Suprapubic skin (tissue), 3 donors: ENCODE measurements around the gene MARK1.

Experiments
- POLR2AphosphoS5 ChIP-seq, 3 donors: sonication (generic); formaldehyde crosslinking; IDR thresholded peaks; one replicate each; pipeline ENCODE4 v1.6.1; 2017; ENCODE audit warnings: antibody characterized with exemption in 3 of 3
- TF ChIP-seq, protein P1 (sequence below), 2 donors: fragments of 200-600 bp in 1 of 2; fragments of 450-650 bp in 1 of 2; sonication (generic) in 1 of 2; IDR thresholded peaks; one replicate each; pipeline ENCODE4 v1.5.1; 2016 to 2019; ENCODE audit warnings: antibody characterized with exemption in 2 of 2, mild to moderate bottlenecking in 1 of 2, moderate library complexity in 1 of 2

DNA sequence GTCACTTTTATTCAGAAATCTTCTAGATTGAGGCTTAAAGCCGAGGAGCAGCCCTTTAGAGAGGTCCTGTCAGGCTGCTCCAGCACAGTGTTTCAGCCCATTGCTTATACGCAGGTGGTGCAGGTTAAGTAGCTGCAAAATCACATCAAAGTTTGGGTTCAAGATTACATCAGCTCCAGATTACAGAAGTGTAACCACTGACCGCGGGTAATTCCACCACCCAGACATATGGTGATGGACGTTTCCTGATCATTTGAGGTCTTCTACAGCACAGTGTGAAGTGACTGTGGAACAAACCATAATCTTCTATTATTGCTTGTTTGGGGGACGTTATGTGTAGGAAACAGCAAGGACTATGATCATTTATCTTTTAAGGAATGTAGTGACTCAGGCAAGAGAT, 174.0 kb downstream of the MARK1 start:
- TF ChIP-seq, protein P1, sequence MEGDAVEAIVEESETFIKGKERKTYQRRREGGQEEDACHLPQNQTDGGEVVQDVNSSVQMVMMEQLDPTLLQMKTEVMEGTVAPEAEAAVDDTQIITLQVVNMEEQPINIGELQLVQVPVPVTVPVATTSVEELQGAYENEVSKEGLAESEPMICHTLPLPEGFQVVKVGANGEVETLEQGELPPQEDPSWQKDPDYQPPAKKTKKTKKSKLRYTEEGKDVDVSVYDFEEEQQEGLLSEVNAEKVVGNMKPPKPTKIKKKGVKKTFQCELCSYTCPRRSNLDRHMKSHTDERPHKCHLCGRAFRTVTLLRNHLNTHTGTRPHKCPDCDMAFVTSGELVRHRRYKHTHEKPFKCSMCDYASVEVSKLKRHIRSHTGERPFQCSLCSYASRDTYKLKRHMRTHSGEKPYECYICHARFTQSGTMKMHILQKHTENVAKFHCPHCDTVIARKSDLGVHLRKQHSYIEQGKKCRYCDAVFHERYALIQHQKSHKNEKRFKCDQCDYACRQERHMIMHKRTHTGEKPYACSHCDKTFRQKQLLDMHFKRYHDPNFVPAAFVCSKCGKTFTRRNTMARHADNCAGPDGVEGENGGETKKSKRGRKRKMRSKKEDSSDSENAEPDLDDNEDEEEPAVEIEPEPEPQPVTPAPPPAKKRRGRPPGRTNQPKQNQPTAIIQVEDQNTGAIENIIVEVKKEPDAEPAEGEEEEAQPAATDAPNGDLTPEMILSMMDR (IDR thresholded peaks at IDR 0.05): no peak
- no peak for TF ChIP-seq POLR2AphosphoS5 (IDR thresholded peaks at IDR 0.05)
